Tibial nerve (tissue), 4 donors: Measurements from ENCODE around the gene RYR3. TPM values are rescaled to one million over a fixed set of nuclear protein-coding genes. Genes with fewer than 3 reads are reported as not detected.

ENCODE experiments used
- DNase-seq, 2 donors: peaks; one replicate each; pipeline ENCODE4 v3.0.0-alpha.2; 2019; ENCODE audit warnings: low spot score in 2 of 2
- H3K27ac ChIP-seq, 4 donors: fragments of 200-600 bp; sonication (generic) in 3 of 4; one replicate each; pipeline ENCODE4 v1.5.1; 2017 to 2019; ENCODE audit warnings: mild to moderate bottlenecking in 1 of 4
- H3K27me3 ChIP-seq, 2 donors: fragments of 200-600 bp; sonication (generic) in 1 of 2; one replicate each; pipeline versions ENCODE4 v1.5.1 to v1.6.0; 2017 to 2019
- H3K36me3 ChIP-seq, 3 donors: fragments of 200-600 bp; sonication (generic); one replicate each; pipeline ENCODE4 v1.5.1; 2018 to 2019
- H3K4me1 ChIP-seq, 4 donors: fragments of 200-600 bp; sonication (generic) in 3 of 4; one replicate each; pipeline ENCODE4 v1.5.1; 2017 to 2019
- H3K4me3 ChIP-seq, 4 donors: fragments of 200-600 bp; sonication (generic) in 3 of 4; one replicate each; pipeline ENCODE4 v1.5.1; 2017 to 2019; ENCODE audit warnings: mild to moderate bottlenecking in 1 of 4, moderate library complexity in 1 of 4
- H3K9me3 ChIP-seq, 4 donors: fragments of 200-600 bp; sonication (generic) in 3 of 4; one replicate each; pipeline ENCODE4 v1.5.1; 2017 to 2019
- CTCF ChIP-seq, 5 experiments: fragments of 200-600 bp in 3 of 5; fragments of 450-650 bp in 2 of 5; sonication (generic) in 3 of 5; IDR thresholded peaks; one replicate each; pipeline ENCODE4 v1.5.1; 2016 to 2019; ENCODE audit warnings: antibody characterized with exemption in 5 of 5, mild to moderate bottlenecking in 3 of 5, moderate library complexity in 2 of 5
- EP300 ChIP-seq, 2 donors: sonication (generic); formaldehyde crosslinking; IDR thresholded peaks; one replicate each; pipeline ENCODE4 v1.6.1; 2017; ENCODE audit warnings: antibody characterized with exemption in 2 of 2, mild to moderate bottlenecking in 1 of 2
- POLR2A ChIP-seq, 2 donors: fragments of 450-650 bp; IDR thresholded peaks; one replicate each; pipeline ENCODE4 v1.6.1; 2017; ENCODE audit warnings: antibody characterized with exemption in 2 of 2, mild to moderate bottlenecking in 2 of 2, moderate library complexity in 2 of 2
- WGBS, 2 donors: methylation state at CpG; one replicate each; pipeline ENCODE4 v1.1.5; 2018; 5-methylcytosine and 5-hydroxymethylcytosine counted together
- total RNA-seq, 4 donors: library from RNA; depleted of rRNA; stranded (reverse); fragments of >200 nt; gene quantifications; one replicate each; pipeline ENCODE4 v1.1.0, GENCODE V29; 2016

The RYR3 gene
- total RNA-seq, 4 donors from 2014 or later, result 1.2 to 7.0 (median 5.4) TPM

- no peaks in the 10 kb centered on the region for H3K27me3 ChIP-seq
- no peak overlapping the region for H3K27ac ChIP-seq
- 88 to 90% methylated on average over 3 of the region's 3 CpGs for WGBS, 2 donors
- no peak overlapping the region for H3K4me3 ChIP-seq
- DNase-seq, result no peak
- TF ChIP-seq EP300 (IDR thresholded peaks at IDR 0.05) (no peak), CTCF (IDR thresholded peaks at IDR 0.05) (no peak), POLR2A (IDR thresholded peaks at IDR 0.05) (no peak)
- H3K4me1 ChIP-seq, result no peaks in the 10 kb centered on the region
- no peaks in the 10 kb centered on the region for H3K9me3 ChIP-seq
- H3K36me3 ChIP-seq, result no peaks in the 10 kb centered on the region
Observed at GRCh38 chr15:33840615-33841014, 529.8 kb downstream of the RYR3 start.

DNA sequence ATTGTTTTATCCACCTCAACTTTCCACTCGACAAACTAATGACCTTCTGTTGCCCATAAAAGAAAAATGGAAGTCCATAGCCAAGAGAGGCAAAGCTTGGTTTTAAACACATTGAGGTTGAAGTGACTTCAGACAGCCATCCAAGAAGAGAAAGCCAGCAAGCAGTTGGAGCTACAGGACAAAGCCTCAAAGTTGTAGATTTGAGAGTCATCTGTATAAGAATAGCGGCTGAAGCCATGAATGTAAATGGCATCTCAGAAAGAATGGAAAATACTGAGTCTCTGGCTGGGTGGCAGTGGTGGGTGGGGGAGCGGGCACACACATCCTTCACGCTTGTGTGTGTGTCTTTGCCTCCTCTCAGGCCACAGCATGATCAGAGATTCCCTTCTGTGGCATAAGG lies 533.4 kb downstream of the RYR3 start:
- no peak overlapping the region for H3K4me3 ChIP-seq
- no peak overlapping the region for H3K27ac ChIP-seq
- H3K27me3 ChIP-seq, result no peaks in the 10 kb centered on the region
- WGBS, 2 donors, result 78 to 83% methylated on average over 4 of the region's 4 CpGs
- H3K36me3 ChIP-seq, result no peaks in the 10 kb centered on the region
- TF ChIP-seq CTCF (IDR thresholded peaks at IDR 0.05) (no peak), EP300 (IDR thresholded peaks at IDR 0.05) (no peak), POLR2A (IDR thresholded peaks at IDR 0.05) (no peak)
- DNase-seq, result no peak
- no peaks in the 10 kb centered on the region for H3K9me3 ChIP-seq
- no peaks in the 10 kb centered on the region for H3K4me1 ChIP-seq

- Histone ChIP-seq H3K36me3 (no peaks in the 10 kb centered on the region), H3K27ac (no peak overlapping the region), H3K27me3 (no peaks in the 10 kb centered on the region), H3K4me1 (no peaks in the 10 kb centered on the region), H3K9me3 (no peaks in the 10 kb centered on the region), H3K4me3 (no peak overlapping the region)
- TF ChIP-seq CTCF (IDR thresholded peaks at IDR 0.05) (no peak), POLR2A (IDR thresholded peaks at IDR 0.05) (no peak), EP300 (IDR thresholded peaks at IDR 0.05) (no peak)
- 92 to 93% methylated on average over 4 of the region's 4 CpGs for WGBS, 2 donors
- no peak for DNase-seq
Observed at GRCh38 chr15:33844597-33844996, 533.8 kb downstream of the RYR3 start.

GRCh38 chr15:33846142-33846541 lies 535.4 kb downstream of the RYR3 start:
- H3K27ac ChIP-seq, result no peak overlapping the region
- 89 to 100% methylated on average over 2 of the region's 2 CpGs for WGBS, 2 donors
- H3K36me3 ChIP-seq, result no peaks in the 10 kb centered on the region
- H3K9me3 ChIP-seq, result no peaks in the 10 kb centered on the region
- no peaks in the 10 kb centered on the region for H3K27me3 ChIP-seq
- no peak for TF ChIP-seq POLR2A (IDR thresholded peaks at IDR 0.05)
- TF ChIP-seq CTCF (IDR thresholded peaks at IDR 0.05), result no peak
- TF ChIP-seq EP300 (IDR thresholded peaks at IDR 0.05), result no peak
- H3K4me3 ChIP-seq, result no peak overlapping the region
- H3K4me1 ChIP-seq, result no peaks in the 10 kb centered on the region
- DNase-seq, result no peak

DNA sequence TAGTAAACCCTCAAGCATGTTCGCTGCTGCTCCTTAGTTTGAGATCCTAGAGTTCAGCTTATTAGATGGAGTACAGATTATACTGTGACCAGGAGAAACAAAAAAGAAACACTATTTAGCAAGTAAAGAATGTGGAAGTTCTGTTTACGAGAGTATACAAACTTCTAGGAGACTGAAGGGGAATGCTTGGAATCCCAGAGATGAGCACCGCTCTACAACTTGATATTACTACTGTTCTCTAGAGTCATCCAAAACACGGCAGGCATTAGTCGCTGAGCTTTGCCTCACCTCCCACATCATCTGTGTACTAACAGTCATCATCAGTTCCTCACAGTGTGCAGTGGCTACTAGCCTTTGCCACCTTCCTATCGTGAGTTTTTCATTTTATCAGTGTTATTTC lies 536.1 kb downstream of the RYR3 start:
- H3K4me3 ChIP-seq, result no peak overlapping the region
- no peak for TF ChIP-seq CTCF (IDR thresholded peaks at IDR 0.05)
- no peak for TF ChIP-seq EP300 (IDR thresholded peaks at IDR 0.05)
- TF ChIP-seq POLR2A (IDR thresholded peaks at IDR 0.05), result no peak
- no peaks in the 10 kb centered on the region for H3K36me3 ChIP-seq
- WGBS, 2 donors, result 56 to 69% methylated on average over 6 of the region's 6 CpGs
- no peak for DNase-seq
- no peaks in the 10 kb centered on the region for H3K4me1 ChIP-seq
- no peaks in the 10 kb centered on the region for H3K27me3 ChIP-seq
- H3K9me3 ChIP-seq, result no peaks in the 10 kb centered on the region
- no peak overlapping the region for H3K27ac ChIP-seq
